M059J (cell line): ENCODE measurements around the gene RER1. TPM values are rescaled to one million over a fixed set of nuclear protein-coding genes. Genes with fewer than 3 reads are reported as not detected.

Experiments used
- DNase-seq: peaks from one replicate; pipeline ENCODE4 v3.0.0-alpha.2; 2012; ENCODE audit warnings: low read depth
- total RNA-seq: library from RNA; depleted of rRNA; stranded (reverse); fragments of >200 nt; shearing (Covaris generic); gene quantifications from 2 replicates; pipeline ENCODE4 v1.2.3, GENCODE V29; 2014

RER1 gene
- total RNA-seq, 1 experiment from 2014 or later, result 233 TPM

DNA sequence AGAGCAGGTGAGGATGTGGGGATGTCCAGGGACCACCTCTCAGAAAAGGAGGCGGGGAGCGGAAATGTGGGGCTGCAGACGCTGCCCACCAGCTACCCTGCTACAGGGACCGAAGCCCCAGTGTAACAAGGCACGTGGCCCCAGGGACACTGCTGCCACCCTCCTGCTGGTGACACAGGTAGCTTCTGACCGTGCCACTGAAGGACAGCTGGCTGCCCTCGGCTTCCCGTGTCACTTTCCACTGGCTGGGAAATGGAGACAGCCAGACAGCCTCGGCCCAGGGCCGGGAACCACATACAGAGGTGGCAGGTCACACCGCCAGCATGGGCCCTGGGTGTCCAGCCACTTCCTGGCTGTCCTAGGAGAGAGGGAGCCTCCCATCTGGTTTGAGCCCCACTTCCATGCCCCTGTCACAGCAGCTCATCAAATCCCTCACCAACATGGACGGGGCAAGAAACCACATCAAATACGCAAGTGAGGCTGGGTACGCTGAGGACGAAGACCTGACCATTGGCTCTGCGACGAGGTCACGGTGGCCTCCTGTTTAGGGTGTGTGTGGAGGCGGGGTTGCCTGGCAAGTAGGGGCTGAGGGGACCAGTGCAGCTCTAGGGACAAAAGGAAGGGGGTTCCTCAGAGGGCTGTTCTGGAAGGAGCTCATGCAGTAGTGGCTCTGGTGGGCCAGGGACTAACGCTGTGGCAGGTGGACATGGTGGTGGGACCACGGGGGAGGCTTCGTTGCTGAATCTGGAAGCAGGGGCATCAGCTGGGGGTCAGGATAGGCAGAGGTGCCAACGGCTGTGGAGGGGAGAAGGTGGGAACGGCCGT lies 15.7 kb downstream of the RER1 start:
- DNase-seq, result no peak

DNA sequence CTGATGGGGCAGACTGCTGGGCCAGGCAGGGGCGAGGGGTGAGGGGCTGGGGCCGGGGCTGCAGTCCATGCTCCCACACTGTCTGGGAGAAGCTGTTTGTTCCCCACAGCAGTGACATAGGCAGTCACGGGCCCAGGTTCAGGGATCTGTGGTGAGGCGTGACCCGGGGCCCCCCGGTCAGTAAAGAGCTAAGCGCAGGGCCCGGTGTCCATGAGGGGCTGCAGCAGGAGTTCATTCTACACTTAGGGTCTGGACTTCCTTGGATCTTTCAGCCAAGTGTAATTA lies 16.3 kb downstream of the RER1 start:
- DNase-seq, result no peak

DNA sequence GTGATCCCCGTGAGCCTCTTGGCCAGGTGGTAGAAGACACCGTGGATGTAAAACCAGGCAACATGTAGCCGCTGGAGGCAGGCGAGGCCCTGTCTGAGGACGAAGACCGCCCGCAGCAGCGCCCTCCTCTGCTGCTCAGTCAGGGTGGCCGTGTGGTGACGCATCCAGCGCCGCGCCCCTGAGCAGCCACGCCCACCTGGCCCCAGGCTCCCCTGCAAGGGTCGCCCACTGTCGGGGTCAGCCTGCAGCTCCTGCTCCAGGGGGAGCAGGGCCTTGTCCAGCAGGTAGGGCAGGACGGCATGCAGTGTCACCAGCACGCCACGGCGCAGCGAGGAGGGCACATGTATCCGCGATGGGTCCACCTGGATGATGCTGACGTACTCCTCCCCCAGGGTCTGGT lies 16.8 kb downstream of the RER1 start:
- DNase-seq, result no peak

DNA sequence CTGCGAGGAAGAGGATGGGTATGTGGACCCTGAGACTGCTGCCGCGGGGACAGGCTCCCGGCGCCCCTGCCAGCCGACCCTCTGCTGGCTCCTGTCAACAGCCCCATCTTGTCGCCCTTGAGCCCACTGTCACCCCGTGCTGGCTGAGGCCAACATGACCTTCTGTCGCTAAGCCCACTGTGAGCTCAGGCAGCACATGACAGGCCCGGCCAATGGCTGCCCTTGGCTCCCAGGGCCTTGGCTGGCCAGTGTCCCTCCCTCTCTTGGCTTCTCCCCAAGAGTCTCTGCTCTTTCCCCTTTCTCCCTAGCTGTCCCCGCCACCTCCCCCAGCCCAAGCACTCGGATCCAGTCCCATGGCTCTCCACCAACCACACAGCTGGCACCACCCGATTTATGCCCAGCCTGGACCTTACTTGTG lies 17.2 kb downstream of the RER1 start:
- no peak for DNase-seq

DNA sequence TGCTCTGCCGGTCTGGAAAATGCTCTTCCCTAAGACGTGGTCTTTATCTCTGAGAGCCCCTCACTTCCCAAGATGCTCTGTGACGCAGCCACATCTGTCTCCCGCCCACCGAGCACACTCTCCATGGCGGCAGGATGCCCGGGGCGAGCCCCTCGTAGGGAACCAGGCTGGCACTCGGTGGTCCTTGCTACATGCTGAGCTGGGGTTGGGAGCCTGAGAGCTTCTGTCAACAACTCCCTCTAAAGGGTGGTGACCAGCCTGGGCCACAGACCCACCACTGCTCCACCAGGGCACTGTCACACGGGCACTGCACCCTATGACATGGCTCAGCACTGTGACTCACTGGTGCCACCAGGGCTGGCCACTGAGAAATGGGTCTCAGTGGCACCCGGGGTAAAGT lies 18.1 kb downstream of the RER1 start:
- DNase-seq, result no peak

DNA sequence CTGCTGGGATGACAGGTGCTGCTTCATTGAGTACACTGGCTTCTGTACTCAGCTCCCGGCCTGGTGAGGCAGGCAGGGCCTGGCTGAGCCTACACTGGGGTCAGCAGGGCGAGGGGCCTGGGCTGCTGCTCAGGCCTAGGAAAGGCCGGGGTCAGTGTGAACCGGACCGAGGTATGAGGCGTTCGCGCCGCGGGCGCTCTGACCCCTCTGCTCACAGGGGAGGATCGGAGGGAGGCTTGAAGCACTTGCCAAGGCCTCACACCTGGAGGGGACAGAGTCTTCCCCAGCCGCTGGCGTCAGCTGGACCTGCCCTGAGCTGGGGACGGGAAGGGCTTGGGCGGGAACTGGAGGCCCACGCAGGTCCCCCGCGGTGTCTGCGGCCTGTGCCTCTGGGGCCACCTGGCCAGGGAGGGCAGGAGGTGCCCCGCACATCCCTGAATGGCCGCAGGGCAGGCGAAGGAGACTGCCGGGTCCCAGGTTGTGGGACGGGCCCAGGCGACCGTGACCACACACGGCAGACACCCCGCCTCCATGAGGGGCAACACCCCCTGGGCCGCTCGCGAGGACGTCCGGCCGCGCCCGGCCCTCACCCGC lies 20.3 kb downstream of the RER1 start:
- peak; percentile 40 for DNase-seq

DNA sequence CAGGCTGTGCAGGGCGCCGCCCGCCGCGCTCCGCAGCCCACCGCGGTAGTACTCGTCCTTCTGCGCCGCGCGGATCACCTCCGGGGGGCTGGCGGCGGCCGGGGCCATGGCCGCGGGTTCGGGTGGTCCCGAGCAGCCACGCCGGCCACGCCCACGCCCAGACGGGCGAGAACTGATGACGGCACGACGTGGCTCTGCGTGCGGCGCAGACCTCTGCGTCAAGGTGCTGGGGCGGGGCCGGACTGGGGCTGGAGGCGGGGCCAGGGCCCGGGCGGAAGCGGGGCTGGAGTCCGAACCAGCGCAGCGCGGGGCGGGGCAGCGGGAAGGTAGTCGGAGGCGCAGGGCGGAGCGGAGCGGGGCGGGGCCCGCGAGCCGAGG lies 20.7 kb downstream of the RER1 start, which contains the start of gene PEX10:
Gene PEX10, minus strand, starts transcription at position 170 of the 378 bp plus-strand sequence. Its CDS starts 62 bp downstream, at position 108.
- DNase-seq, result peak; percentile 92

DNA sequence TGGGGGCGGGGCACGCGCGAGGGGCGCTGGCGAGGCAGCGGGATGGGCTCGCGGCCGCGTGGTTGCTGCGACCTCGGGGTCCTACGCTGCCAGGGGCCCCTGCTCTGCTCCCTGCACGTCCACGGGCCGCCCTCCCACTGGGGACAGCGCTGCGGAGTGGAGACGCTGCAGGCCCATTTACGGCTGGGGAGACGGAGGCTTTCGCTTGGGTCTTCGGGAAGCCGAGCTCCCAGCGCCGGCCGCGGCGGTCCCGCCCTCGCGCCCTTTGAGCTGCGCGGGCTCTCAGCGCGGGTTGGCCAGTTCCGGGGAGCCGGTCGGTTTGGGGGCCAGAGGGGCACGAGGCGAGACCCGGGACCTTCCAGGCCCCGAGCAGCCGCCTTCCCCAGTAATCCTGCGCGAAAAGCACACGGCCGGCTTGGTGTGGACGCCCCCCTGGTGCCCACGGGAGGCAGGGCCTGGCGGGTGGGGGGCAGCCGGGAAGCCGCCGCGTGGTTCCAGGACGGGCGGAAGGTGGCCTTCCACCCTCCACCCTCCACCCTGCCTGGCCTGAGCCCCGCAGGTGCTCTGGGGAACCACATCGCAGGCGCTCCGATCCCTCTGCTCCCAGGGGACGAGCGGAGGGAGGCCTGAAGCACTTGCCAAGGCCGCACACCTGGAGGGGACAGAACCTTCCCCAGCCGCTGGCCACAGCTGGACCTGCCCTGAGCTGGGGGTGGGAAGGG lies 21.3 kb downstream of the RER1 start:
- DNase-seq, result peak; percentile 54

DNA sequence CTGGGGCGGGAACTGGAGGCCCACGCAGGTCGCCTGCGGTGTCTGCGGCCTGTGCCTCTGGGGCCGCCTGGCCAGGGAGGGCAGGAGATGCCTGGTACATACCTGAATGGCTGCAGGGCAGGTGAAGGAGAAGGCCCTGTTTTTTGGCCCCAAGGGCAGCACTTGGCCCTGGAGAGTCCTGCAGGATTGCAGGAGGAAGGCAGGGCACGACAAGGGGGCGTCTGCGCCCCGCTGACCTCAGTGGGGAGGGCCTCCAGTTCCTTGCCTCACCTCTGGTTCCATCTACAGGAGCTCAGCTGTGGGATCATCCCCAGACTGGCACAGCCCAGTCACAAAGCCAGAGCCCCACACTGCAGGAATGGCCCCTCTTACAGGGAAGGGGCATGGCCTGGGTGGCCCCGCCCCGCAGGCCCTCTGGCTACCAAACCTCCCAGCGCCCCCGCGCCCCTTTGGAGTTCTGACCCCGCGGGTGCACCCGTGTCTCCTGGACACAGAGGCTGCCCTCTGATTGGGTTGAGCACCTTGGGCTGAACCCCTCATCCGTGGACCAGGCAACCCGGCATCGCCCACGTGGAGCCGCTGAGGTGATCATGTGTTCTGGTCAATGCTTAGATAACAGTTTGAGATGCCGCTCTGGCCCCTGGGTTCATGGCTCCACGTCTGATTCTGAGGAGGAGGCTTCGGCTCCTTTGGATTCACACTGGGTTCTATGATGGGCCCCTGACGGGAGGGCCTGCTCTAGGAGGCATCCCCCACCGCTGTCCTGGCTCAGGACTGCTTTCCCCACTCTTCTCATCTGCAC lies 22.1 kb downstream of the RER1 start:
- DNase-seq, result no peak

DNA sequence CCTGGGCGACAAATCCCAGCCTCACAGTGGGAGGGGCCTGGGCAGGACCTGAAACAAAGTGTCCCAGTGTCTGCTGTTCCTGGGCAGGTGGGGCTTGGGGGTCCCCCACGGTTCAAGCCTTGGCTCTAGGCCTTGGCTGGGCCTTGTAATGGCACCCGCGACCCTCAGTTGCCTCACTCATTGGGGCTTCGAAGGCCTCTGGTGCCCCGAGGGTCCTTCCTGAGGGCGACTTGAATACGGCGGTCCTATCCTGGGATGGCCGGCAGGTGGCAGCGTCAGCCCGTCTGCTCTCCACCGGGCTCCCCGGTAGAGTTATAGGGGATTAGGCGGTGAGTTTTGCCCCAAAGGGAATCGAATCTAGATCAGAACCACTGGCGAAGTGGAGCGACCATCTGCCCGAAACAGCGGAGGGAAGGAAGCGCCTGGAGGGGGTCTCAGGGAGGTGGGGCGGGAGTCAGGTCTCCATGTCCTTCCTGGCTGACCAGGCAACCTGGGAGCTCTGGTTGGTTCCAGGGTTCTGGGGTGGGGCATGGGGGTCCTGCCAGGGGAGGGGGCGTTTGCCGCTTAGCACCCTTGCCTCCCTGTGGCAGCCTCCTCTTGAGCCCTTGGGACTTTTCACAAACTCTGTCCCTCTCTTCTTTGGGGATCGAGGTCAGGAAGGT lies 22.8 kb downstream of the RER1 start:
- DNase-seq, result peak; percentile 50

DNA sequence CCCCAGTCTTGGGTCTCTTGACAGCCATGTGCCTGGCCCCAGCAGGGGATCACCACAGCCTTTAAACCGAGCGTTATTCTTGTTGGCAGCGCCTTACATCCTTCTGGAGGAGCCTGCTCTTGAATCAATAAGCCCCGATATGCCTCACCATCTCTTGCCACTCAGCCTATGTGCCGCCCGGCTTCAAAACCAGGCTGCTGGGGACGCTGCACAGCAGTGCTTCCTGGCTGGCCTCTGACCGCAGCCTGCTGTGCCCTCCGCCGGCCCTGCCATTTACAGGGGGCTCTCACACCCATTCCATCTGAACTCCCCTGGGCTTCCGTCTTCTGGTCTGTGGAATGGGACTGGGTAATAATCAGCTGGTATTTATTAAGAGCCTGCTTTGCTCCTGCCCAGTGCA lies 23.7 kb downstream of the RER1 start:
- DNase-seq, result no peak

DNA sequence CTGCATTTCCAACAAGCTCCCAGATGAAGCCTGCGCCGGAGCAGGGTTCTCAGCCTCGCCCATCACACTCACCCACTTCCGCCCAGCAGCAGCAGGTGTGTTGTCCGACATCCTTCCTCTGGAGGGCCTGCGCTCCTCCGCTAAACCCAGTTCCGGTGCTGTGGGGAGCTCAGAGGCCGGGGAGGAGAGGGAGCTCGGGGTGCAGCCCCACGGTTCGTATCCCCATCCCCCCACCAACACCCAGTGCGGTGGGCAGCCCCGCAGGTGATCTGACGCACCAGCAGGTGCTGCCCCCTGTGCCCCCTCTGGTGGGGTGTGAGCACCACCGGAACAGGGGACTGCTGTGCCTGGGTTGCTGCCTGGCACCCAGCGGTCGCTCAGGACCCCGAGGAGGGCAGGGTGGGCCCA lies 24.2 kb downstream of the RER1 start:
- no peak for DNase-seq

DNA sequence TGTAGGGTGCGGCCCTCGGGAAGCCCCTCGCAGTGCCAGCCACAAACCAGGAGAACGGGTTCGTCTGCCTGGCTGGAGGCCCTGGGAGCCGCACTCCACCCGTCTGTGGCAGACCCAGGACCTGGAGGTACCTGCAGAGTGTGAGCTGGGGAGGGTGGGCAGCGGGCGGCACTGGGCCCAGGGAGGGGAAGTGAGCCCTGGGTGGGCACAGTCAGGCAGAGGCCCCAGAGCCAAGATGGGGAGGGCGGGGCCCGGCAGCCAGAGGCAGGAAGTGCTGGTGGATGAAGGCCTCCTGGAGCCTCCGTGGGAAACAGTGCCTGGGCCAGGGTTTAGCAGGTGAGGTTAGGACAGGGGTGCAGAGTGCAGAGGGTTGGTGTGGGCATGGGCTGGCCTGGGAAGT lies 24.8 kb downstream of the RER1 start:
- no peak for DNase-seq

DNA sequence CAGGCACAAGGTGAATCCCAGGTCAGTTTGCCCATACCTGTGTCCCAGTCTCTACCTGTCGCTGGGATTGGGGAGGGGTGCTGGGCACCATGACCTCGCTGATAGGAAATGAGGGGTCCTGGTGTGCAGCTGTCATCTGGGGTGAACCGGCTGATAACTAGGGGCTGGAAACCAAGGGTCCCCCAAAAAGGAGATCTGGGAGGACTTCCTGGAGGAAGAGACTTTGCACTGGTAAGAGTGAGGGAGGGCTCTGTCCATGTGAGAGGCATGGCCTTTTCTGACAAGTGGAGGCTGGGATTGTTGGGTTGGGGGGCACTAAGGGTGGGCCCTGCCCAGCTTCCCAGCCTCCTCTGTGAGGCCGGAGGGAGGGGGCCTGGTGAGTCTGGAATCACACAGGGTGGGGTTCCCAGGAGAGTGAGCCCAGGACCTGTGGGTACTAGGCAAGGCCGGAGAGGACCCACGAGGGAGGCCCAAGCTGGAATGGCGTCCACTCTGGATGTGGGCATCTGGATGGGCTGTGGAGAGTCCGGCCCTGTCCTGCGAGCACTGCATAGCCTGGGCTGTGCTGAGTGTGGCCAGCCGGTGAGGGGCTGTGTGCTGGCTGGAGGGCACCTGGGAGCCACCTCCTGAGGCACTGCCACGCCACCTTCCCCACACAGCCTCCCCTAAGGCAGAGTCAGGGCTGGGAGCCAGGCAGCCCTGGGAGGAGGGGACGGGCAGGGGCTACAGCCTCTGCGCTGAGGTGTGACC lies 25.6 kb downstream of the RER1 start:
- DNase-seq, result no peak

DNA sequence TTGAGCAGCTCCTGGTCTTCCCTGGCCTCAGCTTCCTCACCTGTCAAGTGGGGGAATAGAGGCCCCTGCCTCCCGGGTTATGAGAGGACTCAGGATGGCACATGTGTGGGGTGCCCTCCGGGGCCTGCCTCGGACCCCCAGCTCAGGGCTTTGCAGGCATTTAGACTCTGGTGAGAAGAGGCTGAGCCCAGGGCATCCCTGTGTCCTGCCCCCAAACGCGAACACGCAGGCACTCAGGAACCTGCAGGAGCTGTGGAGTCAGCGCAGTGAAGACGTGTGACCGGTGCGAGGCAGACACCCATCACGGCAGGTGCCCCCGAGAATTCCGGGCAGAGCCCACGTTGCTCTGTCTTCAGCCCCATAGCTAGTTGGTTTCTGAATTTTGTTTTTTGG lies 26.2 kb downstream of the RER1 start:
- no peak for DNase-seq

DNA sequence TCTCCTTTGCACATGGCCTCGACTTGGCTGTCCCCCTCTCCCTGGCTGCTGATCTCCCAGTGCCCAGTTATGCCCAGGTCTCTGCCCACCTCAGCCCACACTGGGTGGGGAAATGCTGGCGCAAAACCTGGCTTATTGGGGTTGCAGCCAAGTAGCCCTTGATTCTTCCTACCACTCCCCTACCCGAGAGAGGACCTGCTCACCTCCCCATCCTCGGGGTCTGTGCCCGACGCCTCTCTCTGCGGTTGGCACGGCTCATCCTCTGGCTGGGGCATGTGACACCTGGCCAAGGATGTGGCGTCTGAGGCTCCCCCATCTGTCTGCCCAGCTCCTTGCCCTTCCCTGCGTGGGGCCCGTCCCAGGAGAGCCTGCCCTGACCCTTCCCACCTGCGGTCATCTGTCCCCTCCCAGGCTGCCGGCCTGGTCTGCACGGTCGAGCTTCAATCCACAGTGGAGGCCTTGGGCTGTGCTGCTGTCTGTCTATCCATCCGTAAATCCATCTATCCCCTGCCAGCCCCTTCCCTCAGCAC lies 27.2 kb downstream of the RER1 start:
- DNase-seq, result no peak

DNA sequence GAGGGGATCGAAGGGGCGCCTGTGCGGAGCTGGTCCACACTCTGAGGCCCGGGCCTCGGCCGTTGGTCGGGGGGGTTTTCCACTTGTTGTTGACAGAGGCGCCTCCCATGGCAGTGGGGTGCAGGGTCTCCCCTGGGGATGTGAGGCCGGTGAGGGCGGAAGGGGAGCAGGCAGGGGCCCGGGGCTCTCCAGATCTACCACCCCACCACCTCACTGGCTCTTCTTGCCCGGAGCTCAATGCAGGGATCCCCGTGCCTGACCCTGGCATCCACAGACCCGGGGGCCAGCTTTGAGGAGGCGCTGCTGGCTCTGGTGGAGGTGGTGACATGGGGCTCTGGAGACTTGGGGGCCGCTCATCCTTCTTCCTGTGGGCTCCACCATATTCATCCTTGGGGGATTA lies 27.8 kb downstream of the RER1 start:
- no peak for DNase-seq

DNA sequence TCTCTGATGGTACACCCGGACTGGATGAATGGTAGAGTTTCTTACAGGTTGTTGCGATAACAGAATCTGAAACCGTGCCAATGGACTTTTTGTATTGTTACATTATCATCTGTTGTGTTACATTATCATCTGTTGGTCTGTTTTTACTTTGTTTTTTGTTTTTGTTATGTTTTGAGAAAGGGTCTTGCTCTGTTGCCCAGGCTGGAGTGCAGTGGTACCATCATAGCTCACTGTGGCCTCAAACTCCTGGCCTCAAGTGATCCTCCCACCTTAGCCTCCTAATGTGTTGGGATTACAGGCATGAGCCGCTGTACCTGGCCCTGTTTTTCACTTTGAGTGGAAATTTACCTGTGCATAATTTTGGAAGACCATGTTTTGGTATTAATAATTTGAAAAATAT lies 30.9 kb downstream of the RER1 start:
- no peak for DNase-seq

DNA sequence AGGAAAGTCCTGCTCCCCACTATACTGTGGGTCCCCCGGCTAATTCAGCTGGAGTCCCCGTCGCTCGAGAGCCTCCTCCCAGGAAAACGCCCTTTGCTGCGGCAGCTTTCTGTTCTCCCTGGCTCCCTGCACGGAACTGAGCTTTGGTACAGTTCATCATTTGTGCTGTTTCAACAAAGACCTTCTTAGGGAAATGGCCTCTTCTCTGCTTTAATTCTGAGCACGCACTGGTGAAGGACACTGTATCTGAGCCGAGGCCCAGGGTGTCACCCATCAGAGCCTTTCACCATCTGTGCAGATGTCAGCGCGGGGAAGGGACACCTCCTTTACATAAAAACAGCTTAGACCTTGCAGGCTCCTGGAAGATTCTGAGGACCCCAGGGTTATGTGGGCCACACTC lies 34.3 kb downstream of the RER1 start:
- DNase-seq, result no peak

DNA sequence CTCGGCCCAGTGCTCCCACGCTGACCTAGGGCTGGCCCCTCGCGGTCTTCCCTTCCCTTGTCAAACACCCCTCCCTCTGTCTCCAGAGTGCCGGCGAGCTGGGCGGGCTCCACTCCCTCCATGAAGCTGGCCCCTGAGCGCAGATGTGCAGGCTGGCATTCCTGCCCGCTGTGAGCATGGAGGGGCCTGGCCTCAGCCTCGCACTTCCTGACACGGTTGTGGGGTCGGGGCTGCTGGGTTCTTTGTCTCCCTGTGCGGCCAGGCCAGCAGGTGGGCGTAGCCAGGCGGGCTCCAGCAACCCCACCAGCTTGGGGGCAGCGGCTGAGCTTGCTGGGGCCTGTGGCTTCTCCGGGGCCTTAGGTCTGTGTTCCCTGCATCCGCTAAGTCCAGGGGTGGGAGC lies 34.9 kb downstream of the RER1 start:
- DNase-seq, result no peak

DNA sequence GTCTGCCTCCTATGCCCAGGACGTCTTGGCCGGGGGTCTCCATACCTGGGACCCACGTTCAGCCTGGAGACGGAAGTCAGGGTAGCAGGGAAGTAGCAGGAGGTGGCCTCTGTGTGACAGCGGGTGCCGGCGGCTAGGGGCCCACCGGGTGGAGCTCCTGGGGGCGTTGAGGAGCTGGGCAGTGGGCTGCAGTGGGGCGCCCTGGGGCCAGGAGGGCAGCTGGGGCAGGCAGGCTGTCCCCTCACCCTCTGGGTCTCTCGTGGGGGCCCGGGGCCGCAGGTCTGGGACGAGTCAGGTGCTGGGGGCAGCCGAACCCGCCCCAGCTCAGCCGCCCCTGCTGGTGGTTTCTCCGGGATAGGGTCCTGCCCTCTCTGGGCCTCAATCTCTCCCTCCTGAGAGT lies 35.4 kb downstream of the RER1 start:
- no peak for DNase-seq
